HL-60 (cell line): ENCODE measurements around the gene SLC6A7.

Experiments
- DNase-seq, 2 experiments: peaks; one replicate each; pipeline ENCODE4 v3.0.0-alpha.2; 2010 to 2020; ENCODE audit warnings: low read depth in 1 of 2, low spot score in 1 of 2
- H3K27ac ChIP-seq: fragments of 250-450 bp; sonication (Bioruptor Pico); replicated peaks from 2 replicates; pipeline ENCODE4 v1.5.1; 2020; ENCODE audit warnings: mild to moderate bottlenecking, moderate library complexity
- H3K27me3 ChIP-seq: fragments of 250-450 bp; sonication (Bioruptor Pico); 2 replicates; pipeline ENCODE4 v1.5.1; 2021; ENCODE audit warnings: mild to moderate bottlenecking, moderate library complexity; ENCODE audit not compliant: insufficient read depth, poor library complexity, severe bottlenecking
- H3K4me3 ChIP-seq: replicated peaks from 2 replicates; pipeline ENCODE4 v1.5.1; 2011; ENCODE audit warnings: mild to moderate bottlenecking, control low read depth, low read length; ENCODE audit not compliant: insufficient read depth
- GABPA ChIP-seq: IDR thresholded peaks from 2 replicates; pipeline ENCODE4 v1.6.1; 2012; ENCODE audit warnings: low read depth
- POLR2AphosphoS5 ChIP-seq: IDR thresholded peaks from 2 replicates; pipeline ENCODE4 v1.6.1; 2012; ENCODE audit warnings: low read depth
- SPI1 ChIP-seq: IDR thresholded peaks from 2 replicates; pipeline ENCODE4 v1.6.1; 2012; ENCODE audit warnings: low read depth, mild to moderate bottlenecking, borderline replicate concordance
- TF ChIP-seq, protein P1 (sequence below): IDR thresholded peaks from 2 replicates; pipeline ENCODE4 v1.6.1; 2012; ENCODE audit warnings: low read depth; ENCODE audit not compliant: insufficient replicate concordance
- TF ChIP-seq, protein P2 (sequence below): IDR thresholded peaks from one replicate; pipeline ENCODE4 v1.5.1; 2011; ENCODE audit warnings: low read length, control low read depth, inconsistent platforms; ENCODE audit not compliant: insufficient read depth

Gene SLC6A7

DNA sequence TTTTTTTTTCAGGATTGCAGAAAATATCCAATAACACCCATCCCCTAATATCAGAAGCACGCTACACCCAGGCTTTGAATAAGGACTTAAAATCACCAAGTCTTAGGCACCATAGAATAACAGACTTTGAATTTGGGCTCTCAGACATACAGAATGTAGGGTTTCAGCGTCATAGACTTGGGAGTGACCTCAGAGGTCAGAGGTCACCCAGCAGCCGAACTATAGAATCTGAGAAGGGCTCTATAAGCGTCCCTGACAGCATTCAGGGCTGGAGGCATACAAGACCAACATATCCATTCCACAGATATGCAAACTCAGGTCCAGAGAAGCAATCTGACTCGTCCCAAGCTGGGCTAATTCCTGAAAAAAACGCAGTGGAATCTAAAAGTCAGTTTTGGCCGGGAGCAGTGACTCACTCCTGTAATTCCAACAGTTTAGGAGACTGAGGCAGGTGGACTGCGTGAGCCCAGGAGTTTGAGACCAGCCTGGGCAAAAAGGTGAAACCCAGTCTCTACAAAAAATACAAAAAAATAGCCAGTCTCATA is 34.7 kb downstream of the SLC6A7 start:
- no peak for DNase-seq
- Histone ChIP-seq H3K27me3 (peaks cover 4% of the 10 kb centered on the region), H3K4me3 (no peak overlapping the region), H3K27ac (no peak overlapping the region)
- no peak for TF ChIP-seq POLR2AphosphoS5
- TF ChIP-seq, protein P1, sequence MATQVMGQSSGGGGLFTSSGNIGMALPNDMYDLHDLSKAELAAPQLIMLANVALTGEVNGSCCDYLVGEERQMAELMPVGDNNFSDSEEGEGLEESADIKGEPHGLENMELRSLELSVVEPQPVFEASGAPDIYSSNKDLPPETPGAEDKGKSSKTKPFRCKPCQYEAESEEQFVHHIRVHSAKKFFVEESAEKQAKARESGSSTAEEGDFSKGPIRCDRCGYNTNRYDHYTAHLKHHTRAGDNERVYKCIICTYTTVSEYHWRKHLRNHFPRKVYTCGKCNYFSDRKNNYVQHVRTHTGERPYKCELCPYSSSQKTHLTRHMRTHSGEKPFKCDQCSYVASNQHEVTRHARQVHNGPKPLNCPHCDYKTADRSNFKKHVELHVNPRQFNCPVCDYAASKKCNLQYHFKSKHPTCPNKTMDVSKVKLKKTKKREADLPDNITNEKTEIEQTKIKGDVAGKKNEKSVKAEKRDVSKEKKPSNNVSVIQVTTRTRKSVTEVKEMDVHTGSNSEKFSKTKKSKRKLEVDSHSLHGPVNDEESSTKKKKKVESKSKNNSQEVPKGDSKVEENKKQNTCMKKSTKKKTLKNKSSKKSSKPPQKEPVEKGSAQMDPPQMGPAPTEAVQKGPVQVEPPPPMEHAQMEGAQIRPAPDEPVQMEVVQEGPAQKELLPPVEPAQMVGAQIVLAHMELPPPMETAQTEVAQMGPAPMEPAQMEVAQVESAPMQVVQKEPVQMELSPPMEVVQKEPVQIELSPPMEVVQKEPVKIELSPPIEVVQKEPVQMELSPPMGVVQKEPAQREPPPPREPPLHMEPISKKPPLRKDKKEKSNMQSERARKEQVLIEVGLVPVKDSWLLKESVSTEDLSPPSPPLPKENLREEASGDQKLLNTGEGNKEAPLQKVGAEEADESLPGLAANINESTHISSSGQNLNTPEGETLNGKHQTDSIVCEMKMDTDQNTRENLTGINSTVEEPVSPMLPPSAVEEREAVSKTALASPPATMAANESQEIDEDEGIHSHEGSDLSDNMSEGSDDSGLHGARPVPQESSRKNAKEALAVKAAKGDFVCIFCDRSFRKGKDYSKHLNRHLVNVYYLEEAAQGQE, result no peak
- TF ChIP-seq, protein P2, sequence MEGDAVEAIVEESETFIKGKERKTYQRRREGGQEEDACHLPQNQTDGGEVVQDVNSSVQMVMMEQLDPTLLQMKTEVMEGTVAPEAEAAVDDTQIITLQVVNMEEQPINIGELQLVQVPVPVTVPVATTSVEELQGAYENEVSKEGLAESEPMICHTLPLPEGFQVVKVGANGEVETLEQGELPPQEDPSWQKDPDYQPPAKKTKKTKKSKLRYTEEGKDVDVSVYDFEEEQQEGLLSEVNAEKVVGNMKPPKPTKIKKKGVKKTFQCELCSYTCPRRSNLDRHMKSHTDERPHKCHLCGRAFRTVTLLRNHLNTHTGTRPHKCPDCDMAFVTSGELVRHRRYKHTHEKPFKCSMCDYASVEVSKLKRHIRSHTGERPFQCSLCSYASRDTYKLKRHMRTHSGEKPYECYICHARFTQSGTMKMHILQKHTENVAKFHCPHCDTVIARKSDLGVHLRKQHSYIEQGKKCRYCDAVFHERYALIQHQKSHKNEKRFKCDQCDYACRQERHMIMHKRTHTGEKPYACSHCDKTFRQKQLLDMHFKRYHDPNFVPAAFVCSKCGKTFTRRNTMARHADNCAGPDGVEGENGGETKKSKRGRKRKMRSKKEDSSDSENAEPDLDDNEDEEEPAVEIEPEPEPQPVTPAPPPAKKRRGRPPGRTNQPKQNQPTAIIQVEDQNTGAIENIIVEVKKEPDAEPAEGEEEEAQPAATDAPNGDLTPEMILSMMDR, result no peak
- TF ChIP-seq SPI1, result no peak
- TF ChIP-seq GABPA, result no peak

DNA sequence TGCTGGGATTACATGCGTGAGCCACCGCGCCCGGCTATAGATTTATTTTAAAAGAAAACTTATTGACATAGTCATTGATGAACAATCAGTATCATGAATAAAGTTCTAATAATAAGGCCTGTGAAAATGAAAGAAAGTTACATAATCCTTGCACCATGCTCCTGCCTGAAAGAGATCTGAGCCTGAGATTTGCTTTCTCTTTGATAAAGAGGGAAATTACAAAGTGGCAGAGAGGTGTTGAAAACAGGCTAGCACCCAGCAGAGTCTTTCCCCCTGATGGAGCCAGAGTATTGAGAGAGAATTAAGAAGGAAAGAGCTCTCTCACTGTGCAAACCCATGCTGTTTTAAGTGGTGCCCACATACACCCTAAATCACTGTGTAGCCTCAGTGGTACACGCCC is 37.2 kb downstream of the SLC6A7 start:
- DNase-seq, result no peak
- Histone ChIP-seq H3K4me3 (no peak overlapping the region), H3K27ac (no peak overlapping the region), H3K27me3 (peaks cover 2% of the 10 kb centered on the region)
- TF ChIP-seq, protein P2, result no peak
- TF ChIP-seq GABPA, result no peak
- TF ChIP-seq SPI1, result no peak

DNA sequence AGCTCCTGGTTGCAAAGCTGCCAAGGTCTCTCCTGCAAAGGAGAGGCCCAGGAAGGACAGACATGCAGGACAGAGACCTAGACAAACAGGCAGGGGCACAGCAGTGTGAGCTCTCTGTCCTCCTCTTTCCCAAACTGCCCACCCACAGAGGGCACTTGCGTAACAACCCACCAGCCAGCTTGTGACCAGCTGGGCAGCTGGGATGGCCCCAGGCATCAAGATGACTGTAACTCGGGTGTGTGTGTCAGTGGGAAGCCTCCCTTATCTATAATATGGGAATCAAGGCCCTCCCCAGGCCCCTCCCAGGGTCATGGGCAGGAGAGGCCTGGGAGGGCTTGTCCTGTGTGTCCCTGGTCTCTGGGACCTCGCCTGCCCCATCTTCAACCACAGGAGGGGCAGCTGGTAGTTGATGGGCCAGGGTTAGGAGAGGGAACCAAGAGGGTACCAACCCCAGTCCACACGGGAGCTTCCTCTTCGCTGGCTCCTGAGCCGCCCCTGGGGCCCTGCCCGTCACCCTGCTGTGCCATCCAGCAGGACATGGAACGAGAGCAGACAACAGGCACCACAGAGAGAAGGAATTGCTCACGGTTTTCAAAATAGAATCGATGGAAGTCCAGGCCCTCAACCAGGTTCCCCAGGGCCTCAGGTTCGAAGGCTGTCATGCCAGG is 37.9 kb downstream of the SLC6A7 start:
- no peak overlapping the region for H3K4me3 ChIP-seq
- H3K27me3 ChIP-seq, result peaks cover 2% of the 10 kb centered on the region
- H3K27ac ChIP-seq, result no peak overlapping the region
- DNase-seq, result no peak
- TF ChIP-seq GABPA, result no peak
- TF ChIP-seq, protein P1, result no peak
- TF ChIP-seq SPI1, result no peak
- TF ChIP-seq, protein P2, result no peak
- no peak for TF ChIP-seq POLR2AphosphoS5
